VCaP (cell line): ENCODE results near the gene RNF157.

Source experiments
- H3K27ac ChIP-seq: fragments of 450-650 bp; 2 replicates; pipeline ENCODE4 v1.5.1; 2017
- CTCF ChIP-seq: fragments of 450-650 bp; conservative IDR thresholded peaks from 2 replicates; pipeline ENCODE4 v1.5.1; 2017; ENCODE audit warnings: mild to moderate bottlenecking, moderate library complexity

The RNF157 gene

GRCh38 chr17:76152591-76152990, 87.7 kb downstream of the RNF157 start:
- no peak overlapping the region for H3K27ac ChIP-seq
- no peak for TF ChIP-seq CTCF

- TF ChIP-seq CTCF = no peak
Measured at GRCh38 chr17:76151896-76152454, 88.3 kb downstream of the RNF157 start.

GRCh38 chr17:76150712-76151622, 89.3 kb downstream of the RNF157 start:
- no peak for TF ChIP-seq CTCF
- H3K27ac ChIP-seq = 0 out of 2 replicates have a peak overlapping the region, but pooled peaks have one; percentile 8

More at GRCh38 chr17:76151896-76152454, 88.3 kb downstream of the RNF157 start:
- no peak overlapping the region for H3K27ac ChIP-seq

- no peak for TF ChIP-seq CTCF
- no peak overlapping the region for H3K27ac ChIP-seq
Measured at GRCh38 chr17:76149214-76149613, 91.1 kb downstream of the RNF157 start.

GRCh38 chr17:76148015-76148326, 92.3 kb downstream of the RNF157 start:
- H3K27ac ChIP-seq = no peak overlapping the region; the same call in 1 of the 2 replicates
- TF ChIP-seq CTCF = peak; percentile 45

- peak overlapping the region; percentile 10; the same call in 1 of the 2 replicates for H3K27ac ChIP-seq
- TF ChIP-seq CTCF = peak; percentile 77
Measured at GRCh38 chr17:76147211-76148014, 92.9 kb downstream of the RNF157 start.
